HepG2 (cell line): ENCODE measurements around the gene GAL3ST2. TPM values are rescaled to one million over a fixed set of nuclear protein-coding genes. Genes with fewer than 3 reads are reported as not detected.

Experiments
- EEA1 ChIP-seq: sonication (generic); formaldehyde crosslinking; IDR thresholded peaks from 2 replicates; pipeline ENCODE4 v1.5.1; 2020; ENCODE audit warnings: mild to moderate bottlenecking, missing genetic modification reagents, borderline replicate concordance
- HNRNPLL ChIP-seq: fragments of 200-400 bp; formaldehyde crosslinking; IDR thresholded peaks from 2 replicates; pipeline ENCODE4 v1.6.1; 2017; ENCODE audit warnings: mild to moderate bottlenecking, low read depth, low read length; ENCODE audit not compliant: poor library complexity, severe bottlenecking
- NR2F2 ChIP-seq: IDR thresholded peaks from 2 replicates; pipeline ENCODE4 v1.6.1; 2012; ENCODE audit warnings: low read depth, inconsistent platforms, borderline replicate concordance
- ZBTB38 ChIP-seq: sonication (generic); formaldehyde crosslinking; IDR thresholded peaks from 2 replicates; pipeline ENCODE4 v1.5.1; 2020; ENCODE audit warnings: mild to moderate bottlenecking, missing genetic modification reagents
- ZNF354B ChIP-seq: sonication (generic); formaldehyde crosslinking; IDR thresholded peaks from 2 replicates; pipeline ENCODE4 v1.8.0; 2022; ENCODE audit warnings: mild to moderate bottlenecking, missing genetic modification reagents
- ZNF383 ChIP-seq: sonication (generic); formaldehyde crosslinking; IDR thresholded peaks from 2 replicates; pipeline ENCODE4 v1.4.0; 2020; ENCODE audit warnings: missing genetic modification reagents, mild to moderate bottlenecking, borderline replicate concordance
- ZNF451 ChIP-seq: sonication (generic); formaldehyde crosslinking; IDR thresholded peaks from 2 replicates; pipeline ENCODE4 v1.5.0; 2020; ENCODE audit warnings: mild to moderate bottlenecking, missing genetic modification reagents
- ZNF460 ChIP-seq: sonication (generic); formaldehyde crosslinking; IDR thresholded peaks from 2 replicates; pipeline ENCODE4 v1.5.1; 2020; ENCODE audit warnings: missing genetic modification reagents, mild to moderate bottlenecking, borderline replicate concordance
- ZZZ3 ChIP-seq: sonication (generic); formaldehyde crosslinking; IDR thresholded peaks from 2 replicates; pipeline ENCODE4 v1.4.0; 2020; ENCODE audit warnings: missing genetic modification reagents, mild to moderate bottlenecking, borderline replicate concordance
- polyA plus RNA-seq, 8 experiments: library from polyadenylated mRNA; depleted of rRNA in 3 of 8; stranded (reverse) in 7 of 8; unstranded in 1 of 8; fragments of >200 nt; fragmentation: Illumina TruSeq in 4 of 8; extraction: Trizol in 4 of 8; gene quantifications; 2 replicates each; pipeline versions ENCODE4 v1.2.1 to v1.2.3, GENCODE V29; 2011 to 2016; ENCODE audit warnings: low read depth in 4 of 8, missing spikeins in 1 of 8, mixed read lengths in 1 of 8; ENCODE audit not compliant: insufficient read depth in 1 of 8
- total RNA-seq, 5 experiments: library from RNA; depleted of rRNA; stranded (reverse); fragments of >200 nt; fragmentation: Illumina TruSeq; extraction: Trizol; gene quantifications; 2 replicates each; pipeline ENCODE4 v1.2.3, GENCODE V29; 2016; ENCODE audit warnings: low read depth in 1 of 5
- TF ChIP-seq, protein P1 (sequence below): sonication (generic); formaldehyde crosslinking; IDR thresholded peaks from 2 replicates; pipeline ENCODE4 v1.4.0; 2020; ENCODE audit warnings: missing genetic modification reagents
- TF ChIP-seq, protein P2 (sequence below): sonication (generic); formaldehyde crosslinking; IDR thresholded peaks from 2 replicates; pipeline ENCODE4 v1.5.0; 2020; ENCODE audit warnings: mild to moderate bottlenecking, missing genetic modification reagents, borderline replicate concordance
- TF ChIP-seq, protein P3 (sequence below): sonication (generic); formaldehyde crosslinking; IDR thresholded peaks from 2 replicates; pipeline ENCODE4 v1.8.0; 2022; ENCODE audit warnings: missing genetic modification reagents, mild to moderate bottlenecking, moderate library complexity, borderline replicate concordance
- TF ChIP-seq, protein P4 (sequence below): sonication (generic); formaldehyde crosslinking; IDR thresholded peaks from 2 replicates; pipeline ENCODE4 v1.4.0; 2020; ENCODE audit warnings: mild to moderate bottlenecking, missing genetic modification reagents

Gene GAL3ST2
- total and polyA plus RNA-seq, 2 of the 13 experiments (the other 11 are each of a cell fraction or from before 2014, with no cell fraction given), result 0.17 to 0.20 TPM

DNA sequence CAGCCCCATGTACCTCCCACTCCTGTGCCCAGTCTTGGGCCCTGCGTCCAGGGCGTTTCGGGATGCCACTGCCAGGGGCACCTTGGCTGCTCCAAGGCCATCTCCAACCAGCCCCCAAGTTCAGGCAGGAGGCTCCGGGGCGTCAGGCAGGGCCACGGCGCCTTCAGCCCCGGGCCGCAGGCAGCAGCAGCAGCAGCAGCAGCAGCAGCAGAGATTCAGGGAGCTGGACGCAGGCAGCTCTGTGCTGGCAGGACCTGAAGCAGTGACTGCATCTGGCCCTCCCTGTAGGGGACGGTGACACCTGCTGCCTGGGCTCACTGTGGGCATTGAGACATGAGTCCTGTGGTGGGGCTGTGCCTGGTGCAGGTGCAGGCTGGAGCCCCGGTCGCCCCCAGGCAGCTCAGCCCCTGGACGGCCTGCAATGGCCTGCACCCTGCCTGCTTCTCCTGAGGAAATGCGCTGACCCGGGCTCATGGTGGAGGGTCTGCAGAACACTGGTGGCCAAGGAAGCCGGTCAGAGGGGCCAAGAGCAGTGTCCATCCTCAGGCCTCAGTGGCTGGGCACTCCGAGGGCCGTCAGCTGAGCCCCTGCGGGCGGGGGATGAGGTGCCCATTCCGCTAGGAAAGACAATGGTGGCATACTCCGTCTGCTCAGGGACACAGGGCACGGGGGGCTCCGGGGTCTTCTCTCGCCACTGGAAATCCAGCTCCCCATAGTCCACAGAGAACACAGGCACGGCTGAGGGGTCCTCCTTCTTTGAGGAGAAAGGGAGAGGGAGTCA is 74.1 kb downstream of the GAL3ST2 start (continued):
- TF ChIP-seq, protein P1, sequence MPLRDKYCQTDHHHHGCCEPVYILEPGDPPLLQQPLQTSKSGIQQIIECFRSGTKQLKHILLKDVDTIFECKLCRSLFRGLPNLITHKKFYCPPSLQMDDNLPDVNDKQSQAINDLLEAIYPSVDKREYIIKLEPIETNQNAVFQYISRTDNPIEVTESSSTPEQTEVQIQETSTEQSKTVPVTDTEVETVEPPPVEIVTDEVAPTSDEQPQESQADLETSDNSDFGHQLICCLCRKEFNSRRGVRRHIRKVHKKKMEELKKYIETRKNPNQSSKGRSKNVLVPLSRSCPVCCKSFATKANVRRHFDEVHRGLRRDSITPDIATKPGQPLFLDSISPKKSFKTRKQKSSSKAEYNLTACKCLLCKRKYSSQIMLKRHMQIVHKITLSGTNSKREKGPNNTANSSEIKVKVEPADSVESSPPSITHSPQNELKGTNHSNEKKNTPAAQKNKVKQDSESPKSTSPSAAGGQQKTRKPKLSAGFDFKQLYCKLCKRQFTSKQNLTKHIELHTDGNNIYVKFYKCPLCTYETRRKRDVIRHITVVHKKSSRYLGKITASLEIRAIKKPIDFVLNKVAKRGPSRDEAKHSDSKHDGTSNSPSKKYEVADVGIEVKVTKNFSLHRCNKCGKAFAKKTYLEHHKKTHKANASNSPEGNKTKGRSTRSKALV (CRISPR knock-in tag), result no peak
- no peak for TF ChIP-seq ZBTB38 (CRISPR knock-in tag)
- TF ChIP-seq, protein P2, sequence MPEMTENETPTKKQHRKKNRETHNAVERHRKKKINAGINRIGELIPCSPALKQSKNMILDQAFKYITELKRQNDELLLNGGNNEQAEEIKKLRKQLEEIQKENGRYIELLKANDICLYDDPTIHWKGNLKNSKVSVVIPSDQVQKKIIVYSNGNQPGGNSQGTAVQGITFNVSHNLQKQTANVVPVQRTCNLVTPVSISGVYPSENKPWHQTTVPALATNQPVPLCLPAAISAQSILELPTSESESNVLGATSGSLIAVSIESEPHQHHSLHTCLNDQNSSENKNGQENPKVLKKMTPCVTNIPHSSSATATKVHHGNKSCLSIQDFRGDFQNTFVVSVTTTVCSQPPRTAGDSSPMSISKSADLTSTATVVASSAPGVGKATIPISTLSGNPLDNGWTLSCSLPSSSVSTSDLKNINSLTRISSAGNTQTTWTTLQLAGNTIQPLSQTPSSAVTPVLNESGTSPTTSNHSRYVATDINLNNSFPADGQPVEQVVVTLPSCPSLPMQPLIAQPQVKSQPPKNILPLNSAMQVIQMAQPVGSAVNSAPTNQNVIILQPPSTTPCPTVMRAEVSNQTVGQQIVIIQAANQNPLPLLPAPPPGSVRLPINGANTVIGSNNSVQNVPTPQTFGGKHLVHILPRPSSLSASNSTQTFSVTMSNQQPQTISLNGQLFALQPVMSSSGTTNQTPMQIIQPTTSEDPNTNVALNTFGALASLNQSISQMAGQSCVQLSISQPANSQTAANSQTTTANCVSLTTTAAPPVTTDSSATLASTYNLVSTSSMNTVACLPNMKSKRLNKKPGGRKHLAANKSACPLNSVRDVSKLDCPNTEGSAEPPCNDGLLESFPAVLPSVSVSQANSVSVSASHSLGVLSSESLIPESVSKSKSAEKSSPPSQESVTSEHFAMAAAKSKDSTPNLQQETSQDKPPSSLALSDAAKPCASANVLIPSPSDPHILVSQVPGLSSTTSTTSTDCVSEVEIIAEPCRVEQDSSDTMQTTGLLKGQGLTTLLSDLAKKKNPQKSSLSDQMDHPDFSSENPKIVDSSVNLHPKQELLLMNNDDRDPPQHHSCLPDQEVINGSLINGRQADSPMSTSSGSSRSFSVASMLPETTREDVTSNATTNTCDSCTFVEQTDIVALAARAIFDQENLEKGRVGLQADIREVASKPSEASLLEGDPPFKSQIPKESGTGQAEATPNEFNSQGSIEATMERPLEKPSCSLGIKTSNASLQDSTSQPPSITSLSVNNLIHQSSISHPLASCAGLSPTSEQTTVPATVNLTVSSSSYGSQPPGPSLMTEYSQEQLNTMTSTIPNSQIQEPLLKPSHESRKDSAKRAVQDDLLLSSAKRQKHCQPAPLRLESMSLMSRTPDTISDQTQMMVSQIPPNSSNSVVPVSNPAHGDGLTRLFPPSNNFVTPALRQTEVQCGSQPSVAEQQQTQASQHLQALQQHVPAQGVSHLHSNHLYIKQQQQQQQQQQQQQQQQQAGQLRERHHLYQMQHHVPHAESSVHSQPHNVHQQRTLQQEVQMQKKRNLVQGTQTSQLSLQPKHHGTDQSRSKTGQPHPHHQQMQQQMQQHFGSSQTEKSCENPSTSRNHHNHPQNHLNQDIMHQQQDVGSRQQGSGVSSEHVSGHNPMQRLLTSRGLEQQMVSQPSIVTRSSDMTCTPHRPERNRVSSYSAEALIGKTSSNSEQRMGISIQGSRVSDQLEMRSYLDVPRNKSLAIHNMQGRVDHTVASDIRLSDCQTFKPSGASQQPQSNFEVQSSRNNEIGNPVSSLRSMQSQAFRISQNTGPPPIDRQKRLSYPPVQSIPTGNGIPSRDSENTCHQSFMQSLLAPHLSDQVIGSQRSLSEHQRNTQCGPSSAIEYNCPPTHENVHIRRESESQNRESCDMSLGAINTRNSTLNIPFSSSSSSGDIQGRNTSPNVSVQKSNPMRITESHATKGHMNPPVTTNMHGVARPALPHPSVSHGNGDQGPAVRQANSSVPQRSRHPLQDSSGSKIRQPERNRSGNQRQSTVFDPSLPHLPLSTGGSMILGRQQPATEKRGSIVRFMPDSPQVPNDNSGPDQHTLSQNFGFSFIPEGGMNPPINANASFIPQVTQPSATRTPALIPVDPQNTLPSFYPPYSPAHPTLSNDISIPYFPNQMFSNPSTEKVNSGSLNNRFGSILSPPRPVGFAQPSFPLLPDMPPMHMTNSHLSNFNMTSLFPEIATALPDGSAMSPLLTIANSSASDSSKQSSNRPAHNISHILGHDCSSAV (CRISPR knock-in tag), result no peak
- TF ChIP-seq EEA1 (CRISPR knock-in tag), result 0 out of 2 replicates have a peak, but pooled peaks have one; percentile 38
- no peak for TF ChIP-seq NR2F2
- no peak for TF ChIP-seq ZNF460 (CRISPR knock-in tag)
- TF ChIP-seq ZNF451 (CRISPR knock-in tag), result no peak
- TF ChIP-seq ZZZ3 (CRISPR knock-in tag), result no peak
- TF ChIP-seq, protein P3, sequence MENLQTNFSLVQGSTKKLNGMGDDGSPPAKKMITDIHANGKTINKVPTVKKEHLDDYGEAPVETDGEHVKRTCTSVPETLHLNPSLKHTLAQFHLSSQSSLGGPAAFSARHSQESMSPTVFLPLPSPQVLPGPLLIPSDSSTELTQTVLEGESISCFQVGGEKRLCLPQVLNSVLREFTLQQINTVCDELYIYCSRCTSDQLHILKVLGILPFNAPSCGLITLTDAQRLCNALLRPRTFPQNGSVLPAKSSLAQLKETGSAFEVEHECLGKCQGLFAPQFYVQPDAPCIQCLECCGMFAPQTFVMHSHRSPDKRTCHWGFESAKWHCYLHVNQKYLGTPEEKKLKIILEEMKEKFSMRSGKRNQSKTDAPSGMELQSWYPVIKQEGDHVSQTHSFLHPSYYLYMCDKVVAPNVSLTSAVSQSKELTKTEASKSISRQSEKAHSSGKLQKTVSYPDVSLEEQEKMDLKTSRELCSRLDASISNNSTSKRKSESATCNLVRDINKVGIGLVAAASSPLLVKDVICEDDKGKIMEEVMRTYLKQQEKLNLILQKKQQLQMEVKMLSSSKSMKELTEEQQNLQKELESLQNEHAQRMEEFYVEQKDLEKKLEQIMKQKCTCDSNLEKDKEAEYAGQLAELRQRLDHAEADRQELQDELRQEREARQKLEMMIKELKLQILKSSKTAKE (CRISPR knock-in tag), result no peak
- no peak for TF ChIP-seq ZNF383 (CRISPR knock-in tag)
- TF ChIP-seq, protein P4, sequence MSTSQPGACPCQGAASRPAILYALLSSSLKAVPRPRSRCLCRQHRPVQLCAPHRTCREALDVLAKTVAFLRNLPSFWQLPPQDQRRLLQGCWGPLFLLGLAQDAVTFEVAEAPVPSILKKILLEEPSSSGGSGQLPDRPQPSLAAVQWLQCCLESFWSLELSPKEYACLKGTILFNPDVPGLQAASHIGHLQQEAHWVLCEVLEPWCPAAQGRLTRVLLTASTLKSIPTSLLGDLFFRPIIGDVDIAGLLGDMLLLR, result no peak
- TF ChIP-seq HNRNPLL, result no peak
- TF ChIP-seq ZNF354B (CRISPR knock-in tag), result no peak
